K562 (cell line): ENCODE results near the gene LMAN2. TPM values are rescaled to one million over a fixed set of nuclear protein-coding genes. Genes with fewer than 3 reads are reported as not detected.

Experiments
- AFF1 ChIP-seq, 2 experiments: fragments of 450-650 bp; IDR thresholded peaks; 2 replicates each; pipeline ENCODE4 v1.6.1; 2018; ENCODE audit warnings: mild to moderate bottlenecking in 2 of 2, low read depth in 1 of 2; ENCODE audit not compliant: partially characterized antibody in 2 of 2
- C11orf30 ChIP-seq: fragments of 450-650 bp; IDR thresholded peaks from 2 replicates; pipeline ENCODE4 v1.6.1; 2016; ENCODE audit warnings: low read depth, mild to moderate bottlenecking
- CHD4 ChIP-seq: fragments of 200-600 bp; sonication (generic); IDR thresholded peaks from 3 replicates; pipeline ENCODE4 v1.6.1; 2012; ENCODE audit warnings: low read depth, mild to moderate bottlenecking, mixed read lengths, low read length, inconsistent platforms; ENCODE audit not compliant: insufficient read depth, insufficient replicate concordance, poor library complexity, severe bottlenecking
- DEAF1 ChIP-seq: fragments of 450-650 bp; formaldehyde crosslinking; IDR thresholded peaks from 2 replicates; pipeline ENCODE4 v1.4.0; 2020; ENCODE audit warnings: mild to moderate bottlenecking, moderate library complexity
- NFIC ChIP-seq: fragments of 450-650 bp; IDR thresholded peaks from 2 replicates; pipeline ENCODE4 v1.6.1; 2017; ENCODE audit warnings: mild to moderate bottlenecking, inconsistent platforms
- POLR2A ChIP-seq: fragments of 450-650 bp; conservative IDR thresholded peaks from 2 replicates; pipeline ENCODE4 v1.6.1; 2016
- SMARCC2 ChIP-seq: fragments of 450-650 bp; IDR thresholded peaks from 2 replicates; pipeline ENCODE4 v1.6.1; 2017; ENCODE audit warnings: antibody characterized with exemption, moderate library complexity, mild to moderate bottlenecking, low read depth
- SOX6 ChIP-seq: fragments of 450-650 bp; IDR thresholded peaks from 2 replicates; pipeline ENCODE4 v1.6.1; 2014; ENCODE audit warnings: mild to moderate bottlenecking
- TCF3 ChIP-seq: sonication (generic); formaldehyde crosslinking; IDR thresholded peaks from 2 replicates; pipeline ENCODE4 v1.4.0; 2020; ENCODE audit warnings: mild to moderate bottlenecking, missing genetic modification reagents
- UBTF ChIP-seq, 2 experiments: IDR thresholded peaks; 2 replicates each; pipeline ENCODE4 v1.6.1; 2012; ENCODE audit warnings: improper control_type of control experiment in 2 of 2, low read depth in 2 of 2, low read length in 2 of 2, borderline replicate concordance in 1 of 2
- ZBTB1 ChIP-seq: sonication (generic); formaldehyde crosslinking; IDR thresholded peaks from 2 replicates; pipeline ENCODE4 v1.8.1; 2023; ENCODE audit warnings: missing genetic modification reagents, low read depth, mild to moderate bottlenecking, borderline replicate concordance
- ZNF232 ChIP-seq: sonication (generic); formaldehyde crosslinking; IDR thresholded peaks from 2 replicates; pipeline ENCODE4 v1.8.0; 2022; ENCODE audit warnings: mild to moderate bottlenecking, missing genetic modification reagents
- ZNF280B ChIP-seq: fragments of 250-450 bp; sonication (Bioruptor Pico); IDR thresholded peaks from 2 replicates; pipeline ENCODE4 v1.5.1; 2021; ENCODE audit warnings: mild to moderate bottlenecking
- ZNF3 ChIP-seq: fragments of 250-450 bp; sonication (Bioruptor Pico); IDR thresholded peaks from 2 replicates; pipeline ENCODE4 v1.5.0; 2021; ENCODE audit warnings: mild to moderate bottlenecking, moderate library complexity
- polyA plus RNA-seq, 8 experiments: library from polyadenylated mRNA; depleted of rRNA in 4 of 8; stranded (reverse) in 5 of 8; unstranded in 3 of 8; fragments of >200 nt; fragmentation: Nextera tagmentation in 2 of 8; fragmentation: Illumina TruSeq in 1 of 8; extraction: Ambion mirVana in 2 of 8; extraction: Trizol in 1 of 8; gene quantifications; 2 replicates each; pipeline versions ENCODE4 v1.2.1 to v1.2.3, GENCODE V29; 2011 to 2014; ENCODE audit warnings: inconsistent platforms in 1 of 8, missing spikeins in 1 of 8
- total RNA-seq, 7 experiments: library from RNA; depleted of rRNA in 6 of 7; stranded (reverse); fragments of >200 nt in 6 of 7; fragmentation: Illumina TruSeq in 2 of 7; extraction: Trizol in 2 of 7; gene quantifications; 2 replicates each; pipeline versions ENCODE4 v1.2.1 to v1.2.3, GENCODE V29; 2011 to 2021; ENCODE audit warnings: low replicate concordance in 1 of 7

The LMAN2 gene
- total and polyA plus RNA-seq, 9 of the 15 experiments (the other 6 are each of a cell fraction or from before 2014, with no cell fraction given): 2.7 to 254 (median 136) TPM

GRCh38 chr5:177378884-177379883, 27.7 kb upstream of the LMAN2 start (continued):
- TF ChIP-seq CHD4 (no peak), ZNF3 (no peak), NFIC (peak; percentile 34; the same call in 1 of the 2 replicates), AFF1 (IDR thresholded peaks at IDR 0.05; ENCODE audit: low read depth in 1 of 2, partially characterized antibody in 2 of 2) (peak; percentile 44 to 66), ZBTB1 (CRISPR knock-in tag) (no peak), C11orf30 (peak; percentile 98), UBTF (IDR thresholded peaks at IDR 0.05; ENCODE audit: borderline replicate concordance in 1 of 2, low read depth in 2 of 2, low read length in 2 of 2) (peak in 1 of 2 experiments; percentile 62; a peak in 1 of 4 replicates), POLR2A (peak; percentile 71), SOX6 (0 out of 2 replicates have a peak, but pooled peaks have one; percentile 11), ZNF280B (CRISPR knock-in tag) (no peak), TCF3 (CRISPR knock-in tag) (peak; percentile 51; the same call in 1 of the 2 replicates), SMARCC2 (peak; percentile 58), ZNF232 (CRISPR knock-in tag) (no peak), DEAF1 (0 out of 2 replicates have a peak, but pooled peaks have one; percentile 24)
